HL-60/S4 treated with retinoic acid at 250 ng/mL for 4 days and 3 days (cell line): ENCODE results near the gene KDM8.

ENCODE experiments used
- in situ Hi-C: fragments of 300-500 bp; cut with MboI; formaldehyde crosslinking; loops from 2 replicates; pipeline ENCODE4 v1.7.0; 2022; ENCODE audit warnings: low sequenced_read_pairs

Gene KDM8

DNA sequence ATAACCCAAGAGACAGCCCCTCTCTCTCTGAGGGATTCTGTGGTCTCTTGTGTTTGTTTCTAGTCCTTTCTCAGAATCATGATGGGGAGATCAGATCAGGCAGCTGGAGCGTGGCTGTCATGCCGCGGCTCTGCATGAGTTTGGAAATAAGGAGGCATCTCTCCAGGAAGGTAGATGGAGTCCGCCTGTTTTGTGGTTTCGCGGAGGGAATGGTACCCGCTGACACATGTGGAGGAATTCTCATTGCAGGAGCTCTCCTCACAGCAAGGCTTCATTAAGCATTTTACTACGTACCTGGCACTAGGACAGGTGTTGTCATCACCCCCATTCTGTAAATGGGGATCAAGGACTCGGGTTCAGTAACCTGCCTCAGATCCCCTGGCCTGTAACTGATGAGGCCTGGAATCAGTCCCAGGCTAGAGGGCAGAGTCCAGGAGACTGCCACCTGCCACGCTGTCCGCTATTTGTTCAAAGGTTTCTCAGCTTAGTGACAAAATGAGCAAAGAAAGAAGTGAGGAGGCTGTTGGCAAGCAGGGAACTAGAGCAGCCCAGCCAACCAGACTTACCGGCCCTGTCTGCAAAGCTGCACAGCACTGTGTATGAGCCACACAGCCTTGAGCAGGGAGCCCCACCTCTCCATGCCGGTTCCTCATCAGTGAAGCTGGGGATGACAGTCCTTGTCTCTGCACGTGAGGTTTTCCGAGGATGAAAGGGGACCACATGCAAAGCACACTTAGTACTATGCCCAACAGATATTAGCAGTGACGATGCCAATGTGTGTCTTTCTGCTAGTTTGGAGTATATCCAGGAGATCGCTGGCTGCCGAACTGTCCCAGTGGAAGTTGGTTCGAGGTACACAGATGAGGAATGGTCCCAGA is 11.0 kb downstream of the KDM8 start:
- in situ Hi-C loops, result no loop called here

DNA sequence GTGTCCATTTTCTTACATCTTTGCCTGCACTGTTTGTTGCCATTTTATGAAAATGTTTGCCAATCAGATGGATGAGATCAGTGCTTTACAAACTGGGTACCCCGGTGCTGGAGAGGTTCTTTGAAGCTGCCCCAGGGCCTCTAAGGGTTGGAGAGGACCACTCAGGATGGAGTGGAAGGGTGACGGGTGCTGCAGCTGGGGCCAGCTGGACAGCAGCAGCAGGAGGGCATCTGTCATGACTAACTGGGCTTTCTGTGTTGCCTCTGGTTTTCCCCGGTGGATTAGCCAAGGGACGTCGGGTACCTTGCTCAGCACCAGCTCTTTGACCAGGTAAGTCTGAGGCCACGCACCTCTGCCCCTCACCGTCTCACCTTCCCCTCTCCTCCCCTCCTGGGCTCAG is 12.3 kb downstream of the KDM8 start:
- in situ Hi-C loops, result no loop called here

DNA sequence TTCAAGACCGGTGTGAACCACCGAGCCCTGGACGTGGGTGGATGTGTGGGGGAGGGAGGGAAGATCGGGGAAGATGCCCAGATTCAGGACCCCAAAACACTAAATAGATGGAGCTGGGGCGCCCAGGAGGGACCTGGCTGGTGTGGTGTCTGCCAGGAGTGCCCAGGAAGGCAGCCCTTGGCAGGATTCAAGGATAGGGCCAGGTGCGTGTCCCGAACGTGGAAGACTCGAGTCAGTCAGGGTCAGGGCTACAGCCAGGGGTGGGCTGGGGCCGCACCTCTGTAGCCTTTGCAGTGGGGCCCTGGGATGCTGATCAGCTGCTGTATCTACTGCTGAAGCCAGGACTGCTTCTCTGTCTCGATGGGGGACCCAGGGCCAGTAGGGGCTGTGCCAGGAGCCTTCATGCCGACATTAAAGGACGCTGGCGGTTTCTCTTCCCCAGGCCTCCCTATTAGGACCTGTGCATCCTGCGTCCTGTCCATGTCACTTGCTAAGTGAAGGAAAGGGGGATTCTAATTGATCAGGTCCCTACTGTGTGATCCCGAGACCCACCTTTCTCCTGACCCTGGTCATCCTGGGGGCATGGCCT is 13.1 kb downstream of the KDM8 start:
- in situ Hi-C loops, result no loop called here

DNA sequence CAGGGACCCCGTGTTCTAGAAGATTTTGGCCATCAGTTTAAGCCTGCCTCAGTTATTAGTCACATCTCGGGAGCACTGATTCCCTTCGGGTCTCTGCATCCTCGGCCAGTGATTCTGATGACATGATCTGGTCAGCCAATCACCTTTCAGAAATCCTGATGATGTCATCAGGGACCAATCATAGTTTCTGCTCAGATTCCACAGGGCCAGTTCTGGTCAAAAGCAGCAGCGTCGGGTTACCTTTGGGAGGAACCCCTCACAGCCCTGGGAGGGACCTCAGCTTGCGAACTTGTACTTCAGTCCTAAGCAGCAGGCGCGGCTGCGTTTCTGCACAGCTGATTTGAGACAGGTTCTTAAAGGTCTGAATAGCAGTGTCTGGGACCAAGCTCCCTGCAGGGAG is 13.9 kb downstream of the KDM8 start:
- in situ Hi-C loops, result no loop called here

DNA sequence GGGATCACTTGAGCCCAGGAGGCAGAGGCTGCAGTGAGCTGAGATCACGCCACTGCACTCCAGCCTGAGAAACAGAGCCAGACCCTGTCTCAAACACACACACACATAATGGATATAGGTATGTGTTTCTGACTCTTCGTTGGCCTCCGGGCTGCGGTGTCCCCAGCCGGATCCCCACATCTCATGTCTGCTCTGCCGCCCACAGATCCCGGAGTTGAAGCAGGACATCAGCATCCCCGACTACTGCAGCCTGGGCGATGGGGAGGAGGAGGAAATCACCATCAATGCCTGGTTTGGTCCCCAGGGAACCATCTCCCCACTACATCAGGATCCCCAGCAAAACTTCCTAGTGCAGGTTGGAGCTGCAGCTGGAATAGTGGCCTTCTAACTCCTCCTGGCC is 15.4 kb downstream of the KDM8 start:
- in situ Hi-C loops, result no loop called here

DNA sequence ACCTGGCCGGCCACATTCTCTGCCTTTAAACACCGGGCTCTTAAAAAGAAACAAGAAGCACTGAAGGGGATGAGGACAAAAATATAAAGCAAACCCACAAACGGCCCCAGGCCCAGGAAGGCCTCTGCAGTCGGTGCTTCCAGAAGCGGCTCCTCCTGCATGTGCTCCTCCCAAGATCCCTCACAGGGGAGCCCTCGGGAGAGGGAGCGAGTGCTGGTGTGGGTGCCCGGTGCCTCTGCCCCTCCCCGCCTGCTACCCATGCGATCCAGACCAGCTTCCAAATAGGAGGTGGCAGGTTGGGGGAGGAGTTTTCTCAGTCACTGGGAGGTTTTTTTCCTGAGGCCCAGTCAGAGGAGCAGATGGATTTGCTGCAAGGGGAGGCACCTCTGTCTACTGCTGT is 15.8 kb downstream of the KDM8 start:
- in situ Hi-C loops, result no loop called here

DNA sequence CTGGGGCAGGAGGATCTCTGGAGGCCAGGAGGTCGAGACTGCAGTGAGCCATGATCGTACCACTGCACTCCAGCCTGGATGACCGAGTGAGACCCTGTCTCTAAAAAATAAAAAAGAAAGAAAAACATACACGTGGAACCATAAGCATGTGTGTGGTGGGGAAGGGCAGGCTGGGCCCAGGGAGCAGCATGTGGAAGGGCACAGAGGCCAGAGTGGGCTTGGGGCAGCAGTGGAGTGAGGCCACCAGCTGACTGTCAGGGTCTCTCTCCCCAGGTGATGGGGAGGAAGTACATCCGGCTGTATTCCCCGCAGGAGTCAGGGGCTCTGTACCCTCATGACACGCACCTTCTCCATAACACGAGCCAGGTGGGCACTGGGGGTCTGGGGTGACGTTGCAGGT is 16.8 kb downstream of the KDM8 start:
- in situ Hi-C loops, result no loop called here

DNA sequence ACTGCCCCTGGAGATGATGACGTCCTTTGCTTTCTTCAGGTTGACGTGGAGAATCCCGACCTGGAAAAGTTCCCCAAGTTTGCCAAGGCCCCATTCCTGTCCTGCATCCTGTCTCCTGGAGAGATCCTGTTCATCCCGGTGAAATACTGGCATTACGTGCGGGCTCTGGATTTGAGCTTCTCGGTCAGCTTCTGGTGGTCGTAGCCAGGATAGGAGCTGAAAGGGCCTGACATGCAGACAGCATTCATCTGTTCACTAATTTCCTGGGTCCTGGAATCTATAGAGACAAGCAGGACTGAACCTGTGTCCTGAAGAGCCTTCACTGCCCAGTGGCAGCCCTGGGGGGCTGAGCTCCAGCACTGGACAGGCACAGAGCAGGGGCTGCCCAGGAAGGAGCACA is 17.2 kb downstream of the KDM8 start:
- in situ Hi-C loops, result no loop called here

DNA sequence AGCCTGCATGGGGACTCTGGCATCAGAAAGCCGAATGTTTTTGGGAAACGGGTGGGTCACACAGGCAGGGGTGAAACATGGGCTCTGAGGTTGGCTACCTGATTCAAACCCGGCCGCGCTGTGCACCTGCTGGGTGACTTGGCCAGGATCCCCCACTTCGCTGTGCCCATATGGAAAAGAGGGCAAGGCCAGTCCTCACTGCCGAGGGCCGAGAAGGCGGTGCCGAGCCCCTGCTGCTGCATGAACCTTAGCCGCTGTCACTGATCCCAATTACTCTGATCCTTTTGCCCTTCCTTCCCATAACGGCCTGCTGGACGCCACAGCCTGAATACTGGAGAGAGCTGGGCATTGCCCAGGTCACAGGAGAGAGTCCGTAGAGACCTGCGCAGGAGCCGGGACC is 17.7 kb downstream of the KDM8 start:
- in situ Hi-C loops, result no loop called here

DNA sequence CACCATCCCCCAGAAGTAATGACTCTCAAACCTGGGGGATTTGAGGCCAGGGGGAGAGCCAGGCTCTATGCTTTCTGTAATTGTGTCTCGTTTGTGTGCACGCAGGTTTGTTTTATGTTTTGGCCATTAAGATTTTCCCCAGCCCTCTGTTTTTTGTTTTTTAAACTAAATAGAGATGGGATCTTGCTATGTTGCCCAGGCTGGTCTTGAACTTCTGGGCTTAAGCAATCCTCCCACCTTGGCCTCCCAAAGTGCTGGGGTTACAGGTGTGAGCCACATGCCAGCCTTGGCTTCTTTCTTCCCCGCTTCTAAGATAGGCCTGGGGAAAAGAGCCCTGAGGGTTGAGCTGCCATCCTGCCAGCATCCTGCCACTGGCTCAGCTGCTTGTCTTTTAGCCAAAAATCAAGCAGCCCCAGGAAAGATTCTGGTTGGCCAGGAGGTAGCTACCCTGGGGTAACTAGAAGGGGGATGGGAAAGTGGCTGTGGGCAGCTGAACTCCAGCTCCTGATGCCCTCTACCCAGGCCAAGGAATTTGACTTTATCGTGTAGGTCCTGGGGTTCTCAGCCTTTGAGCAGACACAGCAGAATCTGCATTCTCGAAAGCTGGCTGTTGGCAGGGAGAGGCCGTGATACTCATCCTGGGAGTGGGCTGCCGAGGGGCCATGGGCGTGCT is 18.4 kb downstream of the KDM8 start:
- in situ Hi-C loops, result no loop called here

DNA sequence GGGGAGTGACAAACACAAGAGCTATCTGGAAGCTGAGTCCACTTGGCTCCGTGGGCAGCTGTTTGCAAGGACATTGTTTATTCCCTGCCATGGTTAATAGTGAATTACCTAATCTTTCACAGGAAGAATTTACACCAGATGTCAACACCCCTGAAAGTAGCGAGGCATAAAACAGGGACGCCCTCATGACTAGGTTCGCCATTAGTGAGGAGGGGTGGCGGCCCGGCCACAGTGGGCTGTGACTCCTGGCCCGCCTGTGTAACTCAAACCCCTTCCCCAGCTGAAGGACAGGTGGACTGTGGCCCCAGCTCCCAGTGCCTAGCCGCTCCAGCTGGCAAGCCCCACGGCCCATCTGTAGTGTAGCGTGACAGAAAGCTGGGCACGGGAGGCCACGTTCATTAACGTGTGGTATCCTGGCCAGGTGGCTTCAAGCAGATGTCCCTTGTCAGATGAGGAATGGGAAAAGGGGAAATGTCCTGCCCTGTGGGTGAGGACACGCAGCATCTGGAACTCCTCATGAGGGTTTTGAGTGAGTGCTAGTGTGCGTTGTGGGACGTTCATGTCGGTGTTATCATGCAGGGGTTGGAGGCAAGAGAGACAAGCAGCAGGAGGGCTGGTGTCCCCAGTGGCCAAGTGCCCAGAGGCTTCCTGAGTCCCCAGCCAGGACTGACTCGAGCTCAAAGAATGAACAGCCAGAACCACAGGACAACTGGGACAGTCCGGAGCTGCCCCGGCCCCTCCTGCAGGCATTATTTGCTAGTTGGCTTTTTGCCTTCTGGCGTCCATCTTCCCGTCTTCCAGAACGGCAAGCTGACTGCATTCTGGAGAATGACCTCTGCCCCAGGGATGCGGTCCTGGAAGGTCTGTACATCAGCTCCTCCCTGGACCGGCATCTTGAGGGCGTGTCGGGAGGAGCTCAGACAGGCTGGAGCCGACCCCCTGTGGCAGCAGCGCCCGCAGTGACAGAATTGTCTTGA is 19.2 kb downstream of the KDM8 start:
- in situ Hi-C loops, result no loop called here

DNA sequence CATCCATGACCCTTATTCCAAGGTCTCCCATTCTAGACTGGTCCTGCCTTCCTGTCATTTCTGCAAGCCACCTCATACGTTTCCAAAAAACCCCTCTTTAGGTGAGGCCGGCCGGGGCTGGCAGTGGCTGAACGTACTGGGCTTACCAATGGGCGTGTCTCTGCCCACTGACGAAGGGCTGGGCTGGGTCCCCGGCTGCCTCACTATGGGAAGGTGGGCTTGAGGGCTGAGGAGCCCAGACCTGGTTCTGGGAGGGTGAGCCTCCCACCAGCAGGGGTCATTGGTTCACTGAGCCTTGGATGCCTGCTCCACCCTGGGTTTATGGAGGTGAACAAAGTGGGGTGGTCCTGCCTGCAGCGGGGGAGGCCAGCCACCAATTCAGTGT is 19.9 kb downstream of the KDM8 start:
- in situ Hi-C loops, result no loop called here

DNA sequence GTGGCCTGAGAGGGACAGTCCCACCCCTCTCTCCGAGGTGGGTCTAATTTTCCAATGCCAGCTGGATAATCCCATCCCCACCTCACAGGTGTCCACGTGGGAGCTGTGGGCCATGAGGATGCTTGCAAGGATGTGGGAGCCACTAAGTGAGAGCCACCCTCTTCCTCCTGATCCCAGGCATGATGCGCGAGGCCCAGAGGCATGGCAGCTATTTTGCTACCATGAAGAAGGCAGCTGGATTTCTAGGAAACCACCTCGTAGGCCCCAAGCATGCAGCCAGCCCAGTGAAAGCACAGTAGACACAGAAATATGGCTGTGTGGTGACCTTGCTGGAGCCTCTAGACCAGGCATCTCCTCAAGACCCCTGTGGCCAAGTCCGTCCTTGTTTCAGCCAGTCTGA is 20.4 kb downstream of the KDM8 start:
- in situ Hi-C loops, result no loop called here

DNA sequence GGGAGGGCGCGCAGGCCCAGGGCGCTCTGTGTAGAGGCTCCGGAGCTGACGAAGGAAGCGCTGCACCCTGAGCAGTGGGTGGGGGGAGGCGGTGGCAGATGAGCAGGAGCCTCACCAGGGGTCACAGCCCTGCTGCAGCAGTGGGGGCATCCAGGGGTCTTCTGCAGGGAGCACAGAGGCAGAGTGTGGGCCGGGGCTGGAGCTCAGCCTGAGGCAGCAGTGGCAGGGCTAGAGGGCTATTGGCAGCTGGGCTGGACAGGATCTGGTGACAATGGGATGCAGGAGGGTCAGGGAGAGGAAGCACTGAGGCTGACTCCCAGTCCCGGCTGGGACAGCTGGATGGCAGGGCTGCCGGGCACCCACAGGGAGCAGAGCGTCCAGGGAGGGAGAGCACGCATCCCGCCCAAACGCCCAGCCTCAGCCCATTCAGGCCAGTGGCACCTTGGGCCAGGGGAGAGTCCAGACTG is 21.0 kb downstream of the KDM8 start:
- in situ Hi-C loops, result no loop called here

DNA sequence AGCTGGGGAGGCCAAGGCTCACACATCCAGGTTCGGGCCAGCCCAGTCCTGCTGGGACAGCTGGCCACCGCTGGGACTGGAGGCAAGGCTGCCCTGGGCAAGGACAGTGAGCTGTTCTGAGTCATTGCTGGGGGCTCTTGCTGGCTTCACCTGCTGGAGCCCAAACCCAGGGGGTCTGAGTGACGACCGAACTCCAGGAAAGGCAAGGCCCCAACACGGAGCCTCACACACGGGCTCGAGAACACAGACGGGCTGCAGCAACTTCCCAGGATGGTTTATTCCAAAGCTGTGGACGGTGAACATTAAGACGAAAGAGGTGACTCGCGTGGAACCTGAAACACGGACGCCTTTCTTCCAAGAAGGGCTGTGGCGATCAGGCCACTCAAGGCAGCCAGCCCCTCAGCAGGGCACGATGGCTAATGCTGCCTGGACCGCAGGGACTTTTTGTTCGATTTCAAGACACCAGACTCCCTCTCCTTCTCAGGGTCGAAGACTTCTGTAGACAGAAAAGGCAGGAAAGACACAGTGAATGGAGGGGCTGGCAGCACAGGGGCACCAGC is 21.5 kb downstream of the KDM8 start:
- in situ Hi-C loops, result no loop called here

DNA sequence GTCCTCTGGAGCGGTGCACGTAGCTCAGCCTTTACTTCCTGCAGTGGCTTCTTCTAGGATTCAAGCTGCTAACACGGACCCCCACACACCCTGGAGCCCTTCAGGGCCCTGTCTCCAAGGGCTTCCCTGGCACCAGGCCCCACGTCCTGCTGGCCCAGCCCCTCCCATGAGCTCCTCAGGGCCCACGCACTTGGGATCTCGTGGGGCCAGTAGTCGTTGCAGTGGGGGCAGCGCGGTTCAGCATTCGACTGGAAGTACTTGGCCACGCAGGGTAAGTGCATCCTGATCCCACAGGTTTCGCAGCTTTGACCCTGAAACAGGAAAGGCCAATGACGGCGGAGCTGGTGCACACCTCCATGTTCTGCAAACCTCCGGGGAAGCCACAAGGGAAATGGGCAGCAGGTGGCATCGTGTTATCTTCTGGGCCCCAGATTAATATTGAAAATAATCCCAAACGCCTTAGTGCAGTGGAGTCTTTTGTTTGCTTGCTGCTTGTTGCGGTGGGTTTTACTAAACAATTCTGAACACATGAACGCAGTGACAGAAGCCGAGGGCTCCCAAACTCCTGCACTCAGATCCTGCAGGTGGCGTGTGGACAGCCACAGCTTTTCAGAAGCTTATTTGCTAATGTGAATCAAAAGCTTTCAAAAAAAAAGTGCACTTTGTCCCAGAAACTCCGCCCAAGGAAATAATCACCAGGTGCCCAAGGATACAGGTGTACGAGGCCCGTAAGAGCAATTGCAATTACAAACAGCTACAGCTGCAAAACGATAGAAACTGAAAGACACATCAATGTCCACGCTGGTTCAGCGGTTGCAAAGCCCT is 22.4 kb downstream of the KDM8 start:
- in situ Hi-C loops, result no loop called here

DNA sequence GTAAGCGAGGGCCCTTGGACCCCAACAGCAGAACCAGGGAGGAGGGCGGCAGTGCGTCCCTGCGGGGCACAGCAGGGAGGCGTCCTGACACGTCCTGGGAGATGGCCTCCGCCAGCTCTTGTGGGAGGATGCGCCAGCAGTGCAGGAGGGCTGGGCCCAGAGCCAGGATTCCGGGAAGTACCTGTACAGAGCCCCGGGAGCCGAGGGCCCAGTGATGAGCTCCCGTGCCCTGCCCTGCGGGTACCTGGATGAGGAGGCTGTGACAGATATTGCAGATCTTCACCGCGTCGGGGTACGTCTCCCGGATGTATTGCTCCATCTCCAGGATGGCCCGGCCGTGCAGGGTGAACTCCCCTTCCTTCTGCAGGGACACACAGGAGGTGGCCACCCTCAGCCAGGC is 23.1 kb downstream of the KDM8 start:
- in situ Hi-C loops, result no loop called here

DNA sequence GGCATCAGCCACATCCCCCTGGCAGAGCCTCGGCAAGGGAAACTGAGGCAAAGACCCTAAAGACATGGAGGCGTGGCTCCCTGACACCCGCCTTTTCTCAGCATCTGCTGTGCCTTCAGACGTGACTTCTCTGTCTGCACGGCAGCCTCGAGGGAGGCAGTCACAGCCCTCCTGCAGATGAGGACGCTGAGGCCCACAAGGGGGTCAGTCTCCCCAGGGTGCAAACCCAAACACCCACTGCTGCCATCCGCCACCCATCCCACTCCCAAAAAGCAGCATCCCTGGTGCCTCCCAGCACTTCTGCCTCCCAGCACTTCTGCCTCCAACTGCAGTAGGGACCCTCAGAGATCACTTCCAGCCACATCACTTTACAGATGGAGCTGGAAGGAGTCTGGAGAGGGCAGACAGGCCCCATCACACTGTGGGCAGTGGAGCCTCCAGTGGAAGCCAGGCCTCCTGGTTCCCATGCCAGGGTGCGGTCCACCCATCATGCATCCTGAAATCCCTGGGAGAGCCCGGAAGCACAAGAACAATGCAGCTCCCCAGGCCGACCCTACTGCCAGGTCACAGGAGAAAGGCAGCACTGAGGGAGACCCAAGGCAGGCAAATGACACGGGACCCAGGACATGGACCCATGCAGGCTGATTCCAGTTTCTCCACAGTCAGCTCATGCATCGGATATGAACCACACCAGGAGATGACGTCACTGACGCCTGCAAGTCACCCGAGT is 23.8 kb downstream of the KDM8 start:
- in situ Hi-C loops, result no loop called here

DNA sequence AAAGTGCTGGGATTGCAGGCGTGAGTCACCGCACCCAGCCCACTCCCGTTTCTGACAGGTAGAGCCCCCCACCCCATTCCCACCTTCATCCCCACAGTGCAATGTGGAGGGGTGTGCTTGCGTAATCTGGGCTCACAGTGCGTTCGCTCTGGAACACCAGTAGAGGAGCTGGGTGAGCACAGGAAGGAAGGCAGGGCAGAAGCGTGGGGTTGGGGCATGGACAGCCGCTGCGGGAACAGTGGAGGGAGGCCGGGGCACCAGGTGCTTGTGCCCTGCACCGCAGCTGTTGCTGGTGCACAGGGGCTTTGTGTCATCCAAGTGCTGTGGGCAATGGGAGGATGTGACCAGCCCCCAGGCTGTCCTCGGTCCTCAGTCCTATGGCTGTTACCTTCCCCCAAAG is 24.7 kb downstream of the KDM8 start:
- in situ Hi-C loops, result no loop called here
